Measurements from ENCODE around the gene PLXNB2.
A peak's percentile ranks its signal among the peaks of the same experiment; 100 is the strongest.

Gene PLXNB2

DNA sequence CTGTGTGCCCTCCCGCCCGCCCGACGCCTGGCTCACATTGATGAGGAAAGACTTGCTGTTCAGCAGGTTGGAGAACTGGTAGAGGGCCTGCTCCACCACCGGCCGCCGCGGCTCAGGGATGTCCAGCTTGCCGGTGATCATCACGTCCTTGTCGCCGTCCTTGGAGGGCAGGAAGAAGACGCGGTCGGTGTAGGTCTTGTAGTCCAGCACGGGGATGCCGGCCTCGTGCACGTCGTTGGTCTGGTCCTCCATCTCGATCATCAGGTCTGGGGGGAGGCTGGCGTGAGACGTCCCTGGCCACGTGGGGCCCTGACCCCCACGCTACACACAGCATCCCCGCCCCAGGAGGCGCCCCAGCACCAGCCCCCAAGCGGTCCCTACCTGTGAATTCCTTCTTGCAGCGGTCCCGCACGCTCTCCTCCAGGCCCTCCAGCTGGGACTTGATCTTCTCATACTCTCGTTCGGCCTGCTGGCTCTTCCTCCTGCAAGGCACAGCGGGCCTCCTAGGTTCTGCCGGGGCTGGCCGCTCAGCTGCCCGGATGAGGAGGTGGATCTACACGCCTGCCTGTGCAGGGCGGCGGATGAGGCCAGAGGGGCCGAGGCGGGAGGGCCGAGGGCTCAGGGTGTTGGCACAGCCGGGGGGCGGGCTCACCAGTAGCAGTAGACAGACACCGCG lies 26.6 kb downstream of the PLXNB2 start:
- H3K4me3 ChIP-seq (ENCODE audit: low read depth, low read length), result no peak overlapping the region
- TF ChIP-seq, protein P1, sequence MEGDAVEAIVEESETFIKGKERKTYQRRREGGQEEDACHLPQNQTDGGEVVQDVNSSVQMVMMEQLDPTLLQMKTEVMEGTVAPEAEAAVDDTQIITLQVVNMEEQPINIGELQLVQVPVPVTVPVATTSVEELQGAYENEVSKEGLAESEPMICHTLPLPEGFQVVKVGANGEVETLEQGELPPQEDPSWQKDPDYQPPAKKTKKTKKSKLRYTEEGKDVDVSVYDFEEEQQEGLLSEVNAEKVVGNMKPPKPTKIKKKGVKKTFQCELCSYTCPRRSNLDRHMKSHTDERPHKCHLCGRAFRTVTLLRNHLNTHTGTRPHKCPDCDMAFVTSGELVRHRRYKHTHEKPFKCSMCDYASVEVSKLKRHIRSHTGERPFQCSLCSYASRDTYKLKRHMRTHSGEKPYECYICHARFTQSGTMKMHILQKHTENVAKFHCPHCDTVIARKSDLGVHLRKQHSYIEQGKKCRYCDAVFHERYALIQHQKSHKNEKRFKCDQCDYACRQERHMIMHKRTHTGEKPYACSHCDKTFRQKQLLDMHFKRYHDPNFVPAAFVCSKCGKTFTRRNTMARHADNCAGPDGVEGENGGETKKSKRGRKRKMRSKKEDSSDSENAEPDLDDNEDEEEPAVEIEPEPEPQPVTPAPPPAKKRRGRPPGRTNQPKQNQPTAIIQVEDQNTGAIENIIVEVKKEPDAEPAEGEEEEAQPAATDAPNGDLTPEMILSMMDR (IDR thresholded peaks at IDR 0.05; ENCODE audit: borderline replicate concordance, insufficient read depth, low read depth, low read length), result no peak

DNA sequence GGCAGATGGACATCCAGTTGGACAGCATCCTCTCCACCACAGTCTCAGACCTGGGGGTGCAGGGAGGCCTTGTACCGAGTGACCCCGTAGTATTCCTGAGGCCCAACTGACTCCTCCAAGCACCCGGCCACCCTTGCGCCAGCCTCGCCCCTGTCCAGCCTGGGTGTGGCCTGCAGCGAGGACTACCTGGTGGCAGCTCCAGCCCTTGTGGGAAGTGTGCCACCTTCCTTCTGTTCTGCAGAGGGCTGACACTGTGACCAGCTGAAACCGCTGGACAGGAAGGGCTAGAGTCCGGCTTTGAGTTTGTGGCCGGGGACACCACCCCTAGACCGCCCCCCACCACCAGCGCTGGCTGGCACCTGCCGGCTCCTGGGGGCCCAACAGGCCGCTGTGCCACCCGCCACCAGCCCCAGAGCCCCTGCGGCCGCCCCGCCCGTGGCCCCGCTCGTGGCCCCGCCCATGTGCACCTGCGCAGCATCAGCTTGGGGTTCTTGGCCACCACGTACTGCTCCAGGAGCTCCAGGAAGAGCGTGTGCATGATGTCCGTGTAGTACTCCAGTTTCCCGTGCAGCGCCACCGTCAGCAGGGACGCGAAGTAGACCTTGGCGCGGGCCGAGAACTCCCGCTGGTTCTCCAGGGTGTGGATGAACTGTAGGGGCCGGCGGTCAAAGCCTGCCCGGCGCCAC lies 27.3 kb downstream of the PLXNB2 start:
- TF ChIP-seq, protein P1 (IDR thresholded peaks at IDR 0.05; ENCODE audit: borderline replicate concordance, insufficient read depth, low read depth, low read length), result no peak
- H3K4me3 ChIP-seq (ENCODE audit: low read depth, low read length), result no peak overlapping the region

DNA sequence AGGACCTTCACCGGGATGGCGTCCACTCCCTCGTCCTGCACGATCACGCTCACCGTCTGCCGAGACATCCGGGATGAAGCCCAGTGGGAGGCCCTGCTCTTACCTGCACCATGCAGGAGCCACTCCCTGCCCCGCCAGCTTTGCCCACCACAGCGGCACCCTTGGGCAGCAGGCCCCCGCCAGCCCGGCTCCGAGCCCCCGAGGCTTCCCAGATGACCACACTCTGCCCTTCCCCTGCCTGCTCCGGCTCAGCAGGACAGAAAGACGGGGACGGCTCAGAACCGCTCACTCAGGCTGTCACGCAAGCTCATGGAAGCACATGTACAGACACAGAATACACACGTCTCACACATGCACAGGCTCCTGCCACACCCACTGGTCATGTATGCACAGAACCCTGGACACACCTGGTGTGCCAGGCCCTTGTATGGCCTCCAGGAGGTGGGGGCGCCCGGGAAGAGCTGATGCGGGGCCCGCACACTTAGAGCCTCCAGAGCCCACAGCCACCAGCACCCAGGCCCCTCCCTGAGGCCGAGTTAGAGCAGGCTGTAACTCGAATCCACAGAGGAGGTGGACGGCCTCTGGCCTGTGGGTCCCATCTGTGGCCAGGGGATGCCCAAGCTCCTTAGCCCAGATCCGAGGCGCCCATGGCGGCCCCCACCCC lies 28.4 kb downstream of the PLXNB2 start:
- TF ChIP-seq, protein P1 (IDR thresholded peaks at IDR 0.05; ENCODE audit: borderline replicate concordance, insufficient read depth, low read depth, low read length), result no peak

DNA sequence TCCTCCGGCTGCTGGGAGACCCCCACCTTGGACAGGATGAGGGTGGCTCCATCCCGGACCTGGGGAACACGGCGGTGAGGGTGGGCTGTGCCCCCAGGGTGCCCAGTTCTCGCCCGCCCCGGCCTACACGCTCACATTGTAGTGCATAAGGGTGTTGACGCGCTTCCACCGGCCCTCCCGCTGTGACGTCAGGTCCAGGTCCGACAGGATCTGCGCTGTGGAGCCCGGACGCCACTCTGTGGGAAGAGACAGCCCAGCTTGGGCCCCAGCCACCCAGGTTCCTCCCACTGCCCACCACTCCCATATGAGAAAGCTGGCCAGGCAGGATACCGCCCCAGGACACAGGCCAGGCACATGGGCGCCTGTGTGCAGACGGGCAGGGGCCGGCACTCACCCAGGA lies 29.0 kb downstream of the PLXNB2 start:
- no peak overlapping the region for H3K4me3 ChIP-seq (ENCODE audit: low read depth, low read length)
- TF ChIP-seq, protein P1 (IDR thresholded peaks at IDR 0.05; ENCODE audit: borderline replicate concordance, insufficient read depth, low read depth, low read length), result no peak

More for the DNA sequence above, 28.4 kb downstream of the PLXNB2 start:
- H3K4me3 ChIP-seq (ENCODE audit: low read depth, low read length), result no peak overlapping the region

DNA sequence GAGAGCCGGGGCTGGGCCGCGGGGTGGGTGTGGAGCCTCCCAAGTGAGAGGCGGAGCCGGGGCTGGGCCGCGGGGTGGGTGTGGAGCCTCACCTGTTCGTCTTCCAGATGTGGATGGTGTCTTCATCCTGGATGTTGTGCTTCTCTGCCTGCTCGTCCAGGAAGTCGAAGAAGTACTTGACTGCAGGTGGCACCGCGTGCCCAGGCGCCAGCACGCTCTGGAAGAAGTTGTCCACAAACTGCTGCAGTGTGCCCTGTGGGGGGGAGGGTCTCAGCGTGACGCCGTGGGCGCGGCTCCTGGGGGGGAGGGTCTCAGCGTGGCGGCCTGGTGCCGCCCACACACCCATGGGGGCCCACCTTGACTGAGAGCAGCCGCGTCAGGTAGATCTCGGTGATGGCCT lies 29.7 kb downstream of the PLXNB2 start:
- TF ChIP-seq, protein P1 (IDR thresholded peaks at IDR 0.05; ENCODE audit: borderline replicate concordance, insufficient read depth, low read depth, low read length), result no peak
- no peak overlapping the region for H3K4me3 ChIP-seq (ENCODE audit: low read depth, low read length)

DNA sequence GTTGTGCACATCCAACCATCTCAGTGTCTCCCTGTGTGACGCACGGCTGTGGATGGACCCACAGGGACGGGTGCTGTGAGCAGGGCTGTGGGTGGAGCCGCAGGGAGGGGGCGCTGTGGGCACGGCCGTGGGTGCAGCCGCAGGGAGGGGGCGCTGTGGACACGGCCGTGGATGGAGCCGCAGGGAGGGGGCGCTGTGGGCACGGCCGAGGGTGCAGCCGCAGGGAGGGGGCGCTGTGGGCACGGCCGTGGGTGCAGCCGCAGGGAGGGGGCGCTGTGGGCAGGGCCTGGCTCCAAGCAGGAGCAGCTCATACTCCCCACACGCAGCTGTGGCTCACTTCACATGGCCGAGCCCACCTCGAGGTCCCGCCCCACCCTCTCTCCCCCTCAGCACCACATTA lies 31.3 kb downstream of the PLXNB2 start:
- TF ChIP-seq, protein P1 (IDR thresholded peaks at IDR 0.05; ENCODE audit: borderline replicate concordance, insufficient read depth, low read depth, low read length), result peak; percentile 93
- H3K4me3 ChIP-seq (ENCODE audit: low read depth, low read length), result no peak overlapping the region
